Loucy (cell line): Measurements from ENCODE around the gene TSHZ2.

Experiments
- H2AFZ ChIP-seq: fragments of 200-600 bp; sonication (generic); 2 replicates; pipeline ENCODE4 v1.6.0; 2016; ENCODE audit warnings: antibody characterized with exemption, mild to moderate bottlenecking, low read length, moderate library complexity
- H3F3A ChIP-seq: fragments of 200-600 bp; 2 replicates; pipeline ENCODE4 v1.6.0; 2016; ENCODE audit warnings: antibody characterized with exemption, low read depth, mild to moderate bottlenecking
- H3K27me3 ChIP-seq: fragments of 200-600 bp; sonication (generic); 2 replicates; pipeline ENCODE4 v1.6.1; 2014; ENCODE audit warnings: low read length, mild to moderate bottlenecking; ENCODE audit not compliant: insufficient read depth, poor library complexity, severe bottlenecking
- H3K36me3 ChIP-seq: fragments of 200-600 bp; sonication (generic); 2 replicates; pipeline ENCODE4 v1.6.1; 2016; ENCODE audit warnings: low read length; ENCODE audit not compliant: insufficient read depth
- H3K4me1 ChIP-seq: fragments of 200-600 bp; sonication (generic); 2 replicates; pipeline ENCODE4 v1.5.1; 2014; ENCODE audit warnings: low read length, mild to moderate bottlenecking; ENCODE audit not compliant: insufficient read depth, poor library complexity, severe bottlenecking
- H3K4me2 ChIP-seq: fragments of 200-600 bp; sonication (generic); 2 replicates; pipeline ENCODE4 v1.6.0; 2014; ENCODE audit warnings: antibody characterized with exemption, low read length, low read depth, mild to moderate bottlenecking; ENCODE audit not compliant: poor library complexity, severe bottlenecking
- H3K4me3 ChIP-seq: fragments of 200-600 bp; sonication (generic); 2 replicates; pipeline ENCODE4 v1.5.1; 2014; ENCODE audit warnings: low read length, mild to moderate bottlenecking, mixed read lengths; ENCODE audit not compliant: poor library complexity, severe bottlenecking
- H3K79me2 ChIP-seq: fragments of 200-600 bp; sonication (generic); 2 replicates; pipeline ENCODE4 v1.6.1; 2014; ENCODE audit warnings: low read length; ENCODE audit not compliant: insufficient read depth
- H3K9ac ChIP-seq: fragments of 200-600 bp; sonication (generic); 2 replicates; pipeline ENCODE4 v1.6.0; 2014; ENCODE audit warnings: mild to moderate bottlenecking, low read depth, low read length, moderate library complexity; ENCODE audit not compliant: poor library complexity, severe bottlenecking
- H3K9me2 ChIP-seq: fragments of 200-600 bp; sonication (generic); replicated peaks from 2 replicates; pipeline ENCODE4 v1.6.1; 2016; ENCODE audit warnings: low read depth, low read length, mixed read lengths
- H3K9me3 ChIP-seq: fragments of 200-600 bp; sonication (generic); 2 replicates; pipeline ENCODE4 v1.6.1; 2014; ENCODE audit warnings: mild to moderate bottlenecking, antibody characterized with exemption, low read length, low read depth; ENCODE audit not compliant: insufficient read depth
- H4K20me1 ChIP-seq: fragments of 200-600 bp; sonication (generic); 2 replicates; pipeline ENCODE4 v1.6.0; 2014; ENCODE audit warnings: antibody characterized with exemption, low read length, mild to moderate bottlenecking; ENCODE audit not compliant: insufficient read depth, poor library complexity, severe bottlenecking
- CTCF ChIP-seq: fragments of 200-600 bp; sonication (generic); conservative IDR thresholded peaks from 2 replicates; pipeline ENCODE4 v1.5.1; 2014; ENCODE audit warnings: mild to moderate bottlenecking, antibody characterized with exemption, low read length
- EZH2phosphoT487 ChIP-seq: fragments of 200-600 bp; IDR thresholded peaks from 2 replicates; pipeline ENCODE4 v1.6.1; 2018; ENCODE audit warnings: antibody characterized with exemption, mild to moderate bottlenecking, moderate library complexity, borderline replicate concordance

TSHZ2 gene

GRCh38 chr20:53168491-53168890 lies 196.3 kb downstream of the TSHZ2 start:
- Histone ChIP-seq H3K9me2 (no peaks in the 10 kb centered on the region), H3K27me3 (no peaks in the 10 kb centered on the region), H3K36me3 (no peaks in the 10 kb centered on the region), H3K9me3 (no peaks in the 10 kb centered on the region), H3K4me2 (no peak overlapping the region), H3K79me2 (no peaks in the 10 kb centered on the region), H3K4me3 (no peak overlapping the region), H3K9ac (no peak overlapping the region), H3F3A (no peaks in the 10 kb centered on the region), H3K4me1 (no peaks in the 10 kb centered on the region), H4K20me1 (no peaks in the 10 kb centered on the region), H2AFZ (no peak overlapping the region)
- TF ChIP-seq EZH2phosphoT487, result no peak
- no peak for TF ChIP-seq CTCF

GRCh38 chr20:53170196-53170595 lies 198.0 kb downstream of the TSHZ2 start:
- Histone ChIP-seq H3K4me1 (no peaks in the 10 kb centered on the region), H3K27me3 (no peaks in the 10 kb centered on the region), H3F3A (no peaks in the 10 kb centered on the region), H3K9me3 (no peaks in the 10 kb centered on the region), H3K4me3 (no peak overlapping the region), H3K36me3 (no peaks in the 10 kb centered on the region), H3K4me2 (no peak overlapping the region), H3K79me2 (no peaks in the 10 kb centered on the region), H4K20me1 (no peaks in the 10 kb centered on the region), H2AFZ (no peak overlapping the region), H3K9ac (no peak overlapping the region), H3K9me2 (no peaks in the 10 kb centered on the region)
- TF ChIP-seq EZH2phosphoT487 (no peak), CTCF (no peak)

- no peak overlapping the region for H3K4me2 ChIP-seq
Measured at GRCh38 chr20:53171065-53171464, 198.9 kb downstream of the TSHZ2 start.

More at GRCh38 chr20:53171065-53171464, 198.9 kb downstream of the TSHZ2 start:
- no peaks in the 10 kb centered on the region for H3K4me1 ChIP-seq
- no peaks in the 10 kb centered on the region for H3F3A ChIP-seq
- no peaks in the 10 kb centered on the region for H3K36me3 ChIP-seq
- H3K27me3 ChIP-seq, result no peaks in the 10 kb centered on the region
- H3K9me2 ChIP-seq, result no peaks in the 10 kb centered on the region
- H3K79me2 ChIP-seq, result no peaks in the 10 kb centered on the region
- no peak overlapping the region for H2AFZ ChIP-seq
- TF ChIP-seq EZH2phosphoT487 (no peak), CTCF (no peak)
- H4K20me1 ChIP-seq, result no peaks in the 10 kb centered on the region
- no peak overlapping the region for H3K4me3 ChIP-seq
- H3K9ac ChIP-seq, result no peak overlapping the region
- no peaks in the 10 kb centered on the region for H3K9me3 ChIP-seq
